ENCODE results near the gene TJP1.
"Not testable (repeated sequence)": the region's sequence is repeated elsewhere in the genome, so short reads cannot be mapped to it uniquely, and the experiment has no call there.

Gene TJP1

DNA sequence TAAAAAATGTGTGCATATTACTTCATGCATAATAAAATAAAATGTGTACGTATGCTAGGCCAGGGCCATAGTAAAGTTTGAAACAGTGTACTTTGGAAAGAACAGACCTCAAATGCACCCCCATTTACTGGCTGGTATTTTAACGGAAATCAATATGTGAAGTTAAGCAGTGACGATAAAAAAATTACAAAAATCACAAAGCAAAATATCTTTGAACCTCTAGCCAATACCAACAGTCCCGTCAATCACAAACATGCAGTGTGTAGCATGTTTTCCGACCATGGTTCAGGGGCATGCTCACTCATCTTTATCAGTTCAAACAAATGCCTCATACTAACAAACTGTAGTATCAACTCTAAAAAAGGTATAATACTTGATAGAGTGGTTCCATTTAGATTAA lies 121.1 kb downstream of the TJP1 start:
- no peak for DNase-seq (ENCODE audit: extremely low spot score)
- CTCF ChIA-PET, result no interaction called here
- TF ChIP-seq, protein P1, sequence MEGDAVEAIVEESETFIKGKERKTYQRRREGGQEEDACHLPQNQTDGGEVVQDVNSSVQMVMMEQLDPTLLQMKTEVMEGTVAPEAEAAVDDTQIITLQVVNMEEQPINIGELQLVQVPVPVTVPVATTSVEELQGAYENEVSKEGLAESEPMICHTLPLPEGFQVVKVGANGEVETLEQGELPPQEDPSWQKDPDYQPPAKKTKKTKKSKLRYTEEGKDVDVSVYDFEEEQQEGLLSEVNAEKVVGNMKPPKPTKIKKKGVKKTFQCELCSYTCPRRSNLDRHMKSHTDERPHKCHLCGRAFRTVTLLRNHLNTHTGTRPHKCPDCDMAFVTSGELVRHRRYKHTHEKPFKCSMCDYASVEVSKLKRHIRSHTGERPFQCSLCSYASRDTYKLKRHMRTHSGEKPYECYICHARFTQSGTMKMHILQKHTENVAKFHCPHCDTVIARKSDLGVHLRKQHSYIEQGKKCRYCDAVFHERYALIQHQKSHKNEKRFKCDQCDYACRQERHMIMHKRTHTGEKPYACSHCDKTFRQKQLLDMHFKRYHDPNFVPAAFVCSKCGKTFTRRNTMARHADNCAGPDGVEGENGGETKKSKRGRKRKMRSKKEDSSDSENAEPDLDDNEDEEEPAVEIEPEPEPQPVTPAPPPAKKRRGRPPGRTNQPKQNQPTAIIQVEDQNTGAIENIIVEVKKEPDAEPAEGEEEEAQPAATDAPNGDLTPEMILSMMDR (IDR thresholded peaks at IDR 0.05; ENCODE audit: control extremely low read depth, extremely low read depth, low read depth, missing control alignments), result no peak
- POLR2A ChIA-PET, result no interaction called here

DNA sequence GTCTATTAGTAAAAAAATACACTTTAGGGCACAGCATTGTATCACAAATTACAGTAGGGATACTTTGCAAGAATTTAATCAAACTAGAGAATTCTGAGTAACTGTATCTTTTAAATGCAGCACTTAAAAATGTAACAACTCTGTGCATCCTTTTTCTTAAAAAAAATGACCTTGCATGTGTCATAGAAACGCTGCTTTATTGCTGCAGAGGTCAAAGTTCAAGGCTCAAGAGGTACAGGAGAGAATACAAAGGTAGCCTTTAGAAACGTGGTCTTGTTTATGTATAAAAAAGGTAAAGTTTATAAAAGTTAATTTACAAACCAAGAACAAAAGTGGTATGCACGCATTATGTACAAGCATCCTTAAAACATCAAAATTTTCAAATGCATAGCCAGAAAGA lies 122.0 kb downstream of the TJP1 start:
- TF ChIP-seq, protein P1 (IDR thresholded peaks at IDR 0.05; ENCODE audit: control extremely low read depth, extremely low read depth, low read depth, missing control alignments), result no peak
- ChIA-PET CTCF (no interaction called here), POLR2A (no interaction called here)
- no peak for DNase-seq (ENCODE audit: extremely low spot score)

DNA sequence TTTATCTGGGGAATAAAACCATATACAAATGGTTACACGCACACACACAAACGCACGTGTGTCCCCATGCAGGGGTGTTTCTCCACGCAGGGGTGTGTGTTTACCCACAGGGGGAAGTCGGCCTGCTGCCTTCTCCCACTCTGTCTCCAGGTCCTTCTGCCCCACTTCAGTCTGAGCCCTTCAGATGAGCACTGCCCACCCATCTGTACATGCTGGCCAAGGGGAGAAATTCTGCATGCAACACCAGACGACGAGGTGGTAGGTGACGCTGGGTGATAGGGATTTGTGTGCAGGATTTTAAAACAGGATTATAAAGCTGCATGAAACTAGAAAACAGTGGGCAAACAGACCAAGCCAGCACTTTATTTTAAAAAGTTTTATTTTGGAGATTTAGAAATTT lies 122.5 kb downstream of the TJP1 start:
- no peak for DNase-seq (ENCODE audit: extremely low spot score)
- ChIA-PET POLR2A (no interaction called here), CTCF (no interaction called here)
- TF ChIP-seq, protein P1 (IDR thresholded peaks at IDR 0.05; ENCODE audit: control extremely low read depth, extremely low read depth, low read depth, missing control alignments), result no peak

DNA sequence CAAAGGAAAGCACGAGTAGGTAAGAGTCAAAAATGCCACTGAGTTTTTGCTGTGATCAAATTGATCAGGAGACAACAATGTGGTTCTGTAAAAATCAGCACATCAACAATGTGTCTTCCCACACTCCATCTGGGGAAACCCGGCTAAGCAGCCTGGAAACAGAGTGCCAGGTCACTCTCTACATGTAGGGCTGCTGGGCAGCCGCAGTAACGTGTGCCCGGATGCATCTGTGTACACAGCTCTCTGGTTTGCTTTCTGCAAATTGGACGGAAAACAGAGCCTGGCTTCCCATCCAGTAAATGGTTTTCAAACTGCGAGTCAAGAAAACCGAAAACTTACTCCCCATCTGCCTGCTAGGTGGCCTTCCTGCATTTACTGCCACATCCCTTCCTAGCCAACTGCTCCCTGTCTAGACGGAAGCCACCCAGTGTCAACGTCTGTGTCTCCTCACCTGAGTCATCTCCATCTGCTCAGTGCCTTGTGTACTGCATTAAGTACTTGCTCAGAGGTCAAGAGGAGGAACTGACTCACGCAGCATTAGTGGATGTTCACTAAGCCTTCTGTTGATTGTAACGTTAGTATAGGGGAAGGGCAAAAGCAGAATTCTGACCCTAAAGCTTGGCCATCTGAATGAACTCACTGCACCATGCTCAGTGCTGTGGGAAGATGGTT lies 124.1 kb downstream of the TJP1 start:
- POLR2A ChIA-PET, result no interaction called here

DNA sequence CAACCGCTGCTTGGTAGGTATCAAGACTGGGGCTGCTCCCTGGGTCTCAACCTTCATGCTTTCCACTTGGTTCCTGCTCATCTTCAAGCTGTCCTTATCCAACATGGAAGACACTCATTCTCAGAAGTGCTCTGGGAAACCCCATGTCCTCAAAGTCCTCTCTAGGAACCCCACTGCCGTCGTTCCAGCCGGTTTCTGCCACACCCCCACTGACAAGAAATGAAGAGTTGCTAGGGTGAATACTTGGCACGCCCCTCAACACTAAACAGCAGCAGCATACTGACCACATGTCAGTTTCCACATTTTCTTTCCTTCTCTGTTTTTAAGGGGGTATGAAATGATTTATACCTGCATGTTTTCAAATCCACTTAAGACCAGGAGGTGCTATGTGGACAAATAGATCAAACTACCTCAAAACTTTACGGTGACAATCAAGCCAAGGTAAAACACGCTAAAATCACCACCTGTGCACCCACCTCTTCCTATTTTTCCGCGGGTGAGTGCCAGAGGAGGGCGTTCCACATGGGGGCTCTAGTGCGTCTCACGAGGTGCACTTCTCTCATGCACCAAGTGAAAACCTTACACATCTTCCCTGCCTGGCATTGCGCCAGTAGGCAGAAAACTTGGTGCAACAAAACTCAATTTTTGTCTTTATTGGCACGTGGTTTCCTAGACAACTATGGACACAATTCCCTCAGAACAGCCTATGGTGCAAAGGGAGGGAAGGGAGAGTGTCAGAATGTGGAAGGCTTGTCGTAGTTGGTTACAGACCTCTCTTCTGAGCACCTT lies 125.1 kb downstream of the TJP1 start:
- ChIA-PET CTCF (no interaction called here), POLR2A (no interaction called here)
- no peak for DNase-seq (ENCODE audit: extremely low spot score)
- TF ChIP-seq, protein P1 (IDR thresholded peaks at IDR 0.05; ENCODE audit: control extremely low read depth, extremely low read depth, low read depth, missing control alignments), result no peak

More for the DNA sequence above, 124.1 kb downstream of the TJP1 start:
- DNase-seq (ENCODE audit: extremely low spot score), result no peak
- TF ChIP-seq, protein P1 (IDR thresholded peaks at IDR 0.05; ENCODE audit: control extremely low read depth, extremely low read depth, low read depth, missing control alignments), result no peak
- CTCF ChIA-PET, result no interaction called here

DNA sequence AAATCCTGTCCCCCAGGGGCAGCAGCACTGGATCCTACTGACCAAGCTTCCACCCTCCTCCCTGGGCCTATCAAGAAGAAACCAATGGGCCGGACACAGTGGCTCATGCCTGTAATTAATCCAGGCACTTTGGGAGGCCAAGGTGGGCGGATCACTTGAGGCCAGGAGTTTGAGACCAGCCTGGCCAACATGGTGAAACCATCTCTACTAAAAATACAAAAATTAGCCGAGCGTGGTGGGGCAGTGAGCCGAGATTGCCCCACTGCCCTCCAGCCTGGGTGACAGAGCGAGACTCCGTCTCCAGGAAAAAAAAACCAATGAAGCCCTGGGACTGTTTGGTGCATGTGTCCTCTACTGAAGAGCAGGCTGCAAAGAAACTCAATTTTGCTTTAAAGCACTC lies 125.8 kb downstream of the TJP1 start:
- CTCF ChIA-PET; POLR2A ChIA-PET; DNase-seq (ENCODE audit: extremely low spot score): not testable (repeated sequence)

DNA sequence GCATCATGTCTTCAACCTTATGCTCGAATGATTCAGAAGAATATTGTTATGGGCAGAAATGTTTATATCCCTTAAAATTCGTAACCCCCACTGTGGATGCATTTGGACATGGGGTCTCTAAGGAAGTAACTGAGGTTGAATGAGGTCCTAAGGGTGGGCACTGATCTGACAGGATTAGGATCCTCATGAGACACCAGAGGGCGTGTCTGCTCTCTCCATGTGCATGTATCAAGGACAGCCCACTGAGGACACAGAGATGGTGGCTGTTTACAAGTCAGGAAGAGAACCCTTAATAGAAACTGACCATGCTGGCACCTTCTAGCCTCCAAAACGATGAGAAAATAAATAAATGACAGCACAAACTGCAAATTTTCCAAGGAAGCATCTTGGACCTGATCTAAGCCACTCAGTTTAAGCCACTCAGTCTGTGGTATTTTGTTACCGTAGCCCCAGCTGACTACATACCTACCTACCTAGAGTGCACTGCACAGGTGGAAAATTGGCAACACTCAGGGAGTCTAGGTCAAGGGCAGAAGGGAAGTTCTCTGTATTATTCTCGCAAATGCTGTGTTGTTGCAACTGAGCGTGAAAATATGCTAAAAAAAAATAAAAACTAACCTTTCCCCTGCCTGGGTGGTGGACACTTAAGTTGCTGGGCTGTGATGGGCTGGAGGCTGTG lies 126.6 kb downstream of the TJP1 start:
- ChIA-PET CTCF (no interaction called here), POLR2A (no interaction called here)
- TF ChIP-seq, protein P1 (IDR thresholded peaks at IDR 0.05; ENCODE audit: control extremely low read depth, extremely low read depth, low read depth, missing control alignments), result no peak
- no peak for DNase-seq (ENCODE audit: extremely low spot score)
